SK-N-SH treated with all-trans-retinoic acid at 6 μM for 48 hours (cell line): ENCODE data around the gene HIF1AN.

Source experiments
- ATAC-seq: fragments of 200-7000 bp; cut with Tn5 transposase; 3 replicates; pipeline ENCODE4 v1.9.1; 2020; ENCODE audit warnings: mild to moderate bottlenecking, moderate library complexity
- ARNTL ChIP-seq: fragments of 450-650 bp; formaldehyde crosslinking; IDR thresholded peaks from 2 replicates; pipeline ENCODE4 v1.5.0; 2020; ENCODE audit warnings: low read depth, mild to moderate bottlenecking, moderate library complexity, borderline replicate concordance
- BACH2 ChIP-seq: fragments of 250-450 bp; sonication (Bioruptor Pico); IDR thresholded peaks from 2 replicates; pipeline ENCODE4 v1.9.0; 2021; ENCODE audit warnings: mild to moderate bottlenecking, borderline replicate concordance
- ESRRG ChIP-seq: fragments of 250-450 bp; sonication (Bioruptor Pico); IDR thresholded peaks from 2 replicates; pipeline ENCODE4 v1.6.1; 2021; ENCODE audit warnings: mild to moderate bottlenecking
- GLIS3 ChIP-seq: fragments of 250-450 bp; sonication (Bioruptor Pico); IDR thresholded peaks from 2 replicates; pipeline ENCODE4 v1.5.0; 2020; ENCODE audit warnings: mild to moderate bottlenecking, moderate library complexity
- ISL1 ChIP-seq: fragments of 250-450 bp; sonication (Bioruptor Pico); IDR thresholded peaks from 2 replicates; pipeline ENCODE4 v2.1.2; 2022; ENCODE audit warnings: mild to moderate bottlenecking, moderate library complexity
- OSR1 ChIP-seq: fragments of 250-450 bp; sonication (Bioruptor Pico); IDR thresholded peaks from 2 replicates; pipeline ENCODE4 v1.8.0; 2022; ENCODE audit warnings: moderate library complexity, mild to moderate bottlenecking, inconsistent platforms
- SNAI2 ChIP-seq: fragments of 250-450 bp; sonication (Bioruptor Pico); IDR thresholded peaks from 2 replicates; pipeline ENCODE4 v1.5.0; 2020; ENCODE audit warnings: mild to moderate bottlenecking, moderate library complexity
- TCF4 ChIP-seq: fragments of 250-450 bp; sonication (Bioruptor Pico); IDR thresholded peaks from 2 replicates; pipeline ENCODE4 v1.8.0; 2021; ENCODE audit warnings: mild to moderate bottlenecking, moderate library complexity, borderline replicate concordance
- TSHZ2 ChIP-seq: fragments of 250-450 bp; sonication (Bioruptor Pico); IDR thresholded peaks from 2 replicates; pipeline ENCODE4 v1.5.0; 2020; ENCODE audit warnings: mild to moderate bottlenecking, moderate library complexity
- ZC3H10 ChIP-seq: fragments of 250-450 bp; sonication (Bioruptor Pico); IDR thresholded peaks from 2 replicates; pipeline ENCODE4 v1.5.1; 2021; ENCODE audit warnings: mild to moderate bottlenecking, moderate library complexity
- ZFP30 ChIP-seq: fragments of 450-650 bp; formaldehyde crosslinking; IDR thresholded peaks from 2 replicates; pipeline ENCODE4 v1.5.0; 2022; ENCODE audit warnings: mild to moderate bottlenecking, moderate library complexity
- ZNF565 ChIP-seq: fragments of 450-650 bp; formaldehyde crosslinking; conservative IDR thresholded peaks from 2 replicates; pipeline ENCODE4 v1.5.0; 2020; ENCODE audit warnings: low read depth, mild to moderate bottlenecking, moderate library complexity
- ZNF8 ChIP-seq: fragments of 450-650 bp; formaldehyde crosslinking; IDR thresholded peaks from 2 replicates; pipeline ENCODE4 v1.5.0; 2020; ENCODE audit warnings: mild to moderate bottlenecking, moderate library complexity
- TF ChIP-seq, protein P1 (sequence below): fragments of 250-450 bp; sonication (Bioruptor Pico); IDR thresholded peaks from 2 replicates; pipeline ENCODE4 v1.5.1; 2020; ENCODE audit warnings: low read depth, mild to moderate bottlenecking, moderate library complexity
- TF ChIP-seq, protein P2 (sequence below): fragments of 250-450 bp; sonication (Bioruptor Pico); IDR thresholded peaks from 2 replicates; pipeline ENCODE4 v1.8.0; 2020; ENCODE audit warnings: mild to moderate bottlenecking, moderate library complexity, borderline replicate concordance
- TF ChIP-seq, protein P3 (sequence below): fragments of 250-450 bp; sonication (Bioruptor Pico); IDR thresholded peaks from 2 replicates; pipeline ENCODE4 v1.5.1; 2021; ENCODE audit warnings: mild to moderate bottlenecking, moderate library complexity

HIF1AN gene

DNA sequence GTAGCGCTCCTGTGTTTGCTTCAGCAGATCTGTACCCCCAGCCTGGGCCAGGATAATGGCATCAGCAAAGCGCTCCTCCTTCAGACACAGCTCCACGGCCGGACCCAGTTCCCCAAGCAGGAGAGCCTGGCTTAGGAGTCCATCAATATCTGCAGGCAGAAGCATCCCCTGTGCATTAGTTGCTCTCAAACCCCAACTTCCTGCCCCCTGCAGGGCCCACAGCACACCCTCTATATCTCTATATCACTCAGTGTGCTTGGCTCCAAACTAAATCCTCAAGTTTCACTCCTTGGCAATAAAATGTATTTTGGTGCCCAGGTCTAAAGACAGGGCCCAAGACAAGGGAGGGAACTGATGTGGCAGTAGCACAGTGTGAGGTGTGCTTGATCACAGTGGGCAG, 37.7 kb upstream of the HIF1AN start (continued):
- TF ChIP-seq, protein P1, sequence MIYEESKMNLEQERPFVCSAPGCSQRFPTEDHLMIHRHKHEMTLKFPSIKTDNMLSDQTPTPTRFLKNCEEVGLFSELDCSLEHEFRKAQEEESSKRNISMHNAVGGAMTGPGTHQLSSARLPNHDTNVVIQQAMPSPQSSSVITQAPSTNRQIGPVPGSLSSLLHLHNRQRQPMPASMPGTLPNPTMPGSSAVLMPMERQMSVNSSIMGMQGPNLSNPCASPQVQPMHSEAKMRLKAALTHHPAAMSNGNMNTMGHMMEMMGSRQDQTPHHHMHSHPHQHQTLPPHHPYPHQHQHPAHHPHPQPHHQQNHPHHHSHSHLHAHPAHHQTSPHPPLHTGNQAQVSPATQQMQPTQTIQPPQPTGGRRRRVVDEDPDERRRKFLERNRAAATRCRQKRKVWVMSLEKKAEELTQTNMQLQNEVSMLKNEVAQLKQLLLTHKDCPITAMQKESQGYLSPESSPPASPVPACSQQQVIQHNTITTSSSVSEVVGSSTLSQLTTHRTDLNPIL (CRISPR knock-in tag), result no peak
- TF ChIP-seq, all 23 proteins: peak for 0

DNA sequence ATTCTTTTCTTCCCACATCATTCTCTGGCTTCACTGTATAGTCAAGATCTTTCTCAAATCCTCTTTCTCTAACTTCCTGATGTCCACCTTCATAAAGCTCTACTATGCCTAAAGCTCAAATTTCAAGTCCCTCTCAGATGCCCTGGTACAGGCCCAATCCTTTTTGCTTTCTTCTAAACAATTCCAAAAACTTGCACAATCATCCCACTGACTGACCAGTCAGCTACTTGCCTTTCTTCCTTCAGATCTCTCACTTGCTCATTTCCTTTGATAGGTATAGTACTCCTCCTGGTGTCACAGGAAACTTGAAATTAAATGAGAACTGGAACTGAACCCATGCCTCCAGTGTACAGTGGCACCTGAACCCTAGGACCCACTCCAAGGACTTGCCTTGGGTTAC, 34.3 kb upstream of the HIF1AN start:
- no peak for ATAC-seq
- TF ChIP-seq ARNTL, result no peak

DNA sequence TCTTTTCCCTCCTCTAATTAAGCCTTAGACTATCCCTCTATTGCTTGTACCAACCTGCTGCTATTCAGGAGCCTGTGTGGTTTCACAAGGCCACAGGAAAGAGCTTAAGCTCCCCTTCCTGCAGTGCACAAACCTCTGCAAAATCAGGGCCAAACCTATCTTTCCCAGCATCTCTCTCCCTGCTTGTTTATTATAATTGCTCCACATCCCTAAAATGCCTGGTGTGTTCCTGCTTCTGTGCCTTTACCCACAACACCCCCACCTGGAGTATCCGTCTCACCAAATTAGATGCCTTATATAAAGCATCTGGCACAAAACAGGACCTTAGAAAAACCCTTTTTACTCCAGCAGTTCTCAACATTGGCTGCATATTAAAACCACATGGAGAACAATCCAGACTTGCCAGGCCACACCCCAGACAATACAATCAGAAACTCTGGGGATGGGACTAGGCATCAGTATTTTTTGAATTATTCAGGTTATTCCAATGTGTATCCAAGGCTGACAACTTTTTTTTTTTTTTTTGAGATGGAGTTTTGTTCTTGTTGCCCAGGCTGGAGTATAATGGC, 32.7 kb upstream of the HIF1AN start:
- ATAC-seq, result peak; percentile 46; the same call in 2 of the 3 replicates
- TF ChIP-seq TCF4 (CRISPR knock-in tag) (peak; percentile 36; the same call in 1 of the 2 replicates), ZFP30 (CRISPR knock-in tag) (no peak)
- TF ChIP-seq, all 23 proteins: peak for 1

DNA sequence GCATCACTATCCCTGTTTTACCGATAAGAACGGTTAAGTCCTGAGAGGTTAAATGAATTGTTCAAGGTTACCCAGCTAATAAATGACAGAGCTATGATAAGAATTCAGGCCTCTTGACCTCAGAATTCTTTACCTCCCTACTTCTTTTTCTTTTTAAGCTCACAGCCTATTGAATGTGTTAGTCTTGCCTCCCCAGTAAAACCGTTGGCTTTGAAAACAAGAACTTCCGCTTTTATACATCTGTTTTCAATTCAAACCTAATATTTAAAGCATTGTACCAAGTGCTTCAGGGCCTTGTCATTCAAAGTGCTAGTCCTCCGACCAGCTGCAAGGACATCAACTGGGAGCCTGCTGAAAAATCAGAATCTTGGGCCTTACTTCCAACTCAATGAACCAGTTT, 31.6 kb upstream of the HIF1AN start:
- 0 out of 2 replicates have a peak, but pooled peaks have one; percentile 12 for TF ChIP-seq ISL1 (CRISPR knock-in tag)
- no peak for TF ChIP-seq GLIS3 (CRISPR knock-in tag)
- peak; percentile 54 for ATAC-seq

- TF ChIP-seq ESRRG (CRISPR knock-in tag) (no peak), ARNTL (no peak), SNAI2 (CRISPR knock-in tag) (no peak), OSR1 (CRISPR knock-in tag) (no peak), GLIS3 (CRISPR knock-in tag) (no peak), ZC3H10 (CRISPR knock-in tag) (no peak), BACH2 (CRISPR knock-in tag) (no peak), ZNF8 (CRISPR knock-in tag) (no peak), TCF4 (CRISPR knock-in tag) (no peak), ZNF565 (CRISPR knock-in tag) (no peak), ISL1 (CRISPR knock-in tag) (no peak), TSHZ2 (CRISPR knock-in tag) (no peak)
- TF ChIP-seq, protein P2, sequence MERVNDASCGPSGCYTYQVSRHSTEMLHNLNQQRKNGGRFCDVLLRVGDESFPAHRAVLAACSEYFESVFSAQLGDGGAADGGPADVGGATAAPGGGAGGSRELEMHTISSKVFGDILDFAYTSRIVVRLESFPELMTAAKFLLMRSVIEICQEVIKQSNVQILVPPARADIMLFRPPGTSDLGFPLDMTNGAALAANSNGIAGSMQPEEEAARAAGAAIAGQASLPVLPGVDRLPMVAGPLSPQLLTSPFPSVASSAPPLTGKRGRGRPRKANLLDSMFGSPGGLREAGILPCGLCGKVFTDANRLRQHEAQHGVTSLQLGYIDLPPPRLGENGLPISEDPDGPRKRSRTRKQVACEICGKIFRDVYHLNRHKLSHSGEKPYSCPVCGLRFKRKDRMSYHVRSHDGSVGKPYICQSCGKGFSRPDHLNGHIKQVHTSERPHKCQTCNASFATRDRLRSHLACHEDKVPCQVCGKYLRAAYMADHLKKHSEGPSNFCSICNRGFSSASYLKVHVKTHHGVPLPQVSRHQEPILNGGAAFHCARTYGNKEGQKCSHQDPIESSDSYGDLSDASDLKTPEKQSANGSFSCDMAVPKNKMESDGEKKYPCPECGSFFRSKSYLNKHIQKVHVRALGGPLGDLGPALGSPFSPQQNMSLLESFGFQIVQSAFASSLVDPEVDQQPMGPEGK (CRISPR knock-in tag), result no peak
- TF ChIP-seq, protein P3, sequence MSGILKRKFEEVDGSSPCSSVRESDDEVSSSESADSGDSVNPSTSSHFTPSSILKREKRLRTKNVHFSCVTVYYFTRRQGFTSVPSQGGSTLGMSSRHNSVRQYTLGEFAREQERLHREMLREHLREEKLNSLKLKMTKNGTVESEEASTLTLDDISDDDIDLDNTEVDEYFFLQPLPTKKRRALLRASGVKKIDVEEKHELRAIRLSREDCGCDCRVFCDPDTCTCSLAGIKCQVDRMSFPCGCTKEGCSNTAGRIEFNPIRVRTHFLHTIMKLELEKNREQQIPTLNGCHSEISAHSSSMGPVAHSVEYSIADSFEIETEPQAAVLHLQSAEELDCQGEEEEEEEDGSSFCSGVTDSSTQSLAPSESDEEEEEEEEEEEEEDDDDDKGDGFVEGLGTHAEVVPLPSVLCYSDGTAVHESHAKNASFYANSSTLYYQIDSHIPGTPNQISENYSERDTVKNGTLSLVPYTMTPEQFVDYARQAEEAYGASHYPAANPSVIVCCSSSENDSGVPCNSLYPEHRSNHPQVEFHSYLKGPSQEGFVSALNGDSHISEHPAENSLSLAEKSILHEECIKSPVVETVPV (CRISPR knock-in tag), result no peak
- TF ChIP-seq, protein P1 (CRISPR knock-in tag), result no peak
- ATAC-seq, result no peak
Measured at GRCh38 chr10:100505164-100505563, 30.6 kb upstream of the HIF1AN start.
